ENCODE results near the gene FCAMR.

DNA sequence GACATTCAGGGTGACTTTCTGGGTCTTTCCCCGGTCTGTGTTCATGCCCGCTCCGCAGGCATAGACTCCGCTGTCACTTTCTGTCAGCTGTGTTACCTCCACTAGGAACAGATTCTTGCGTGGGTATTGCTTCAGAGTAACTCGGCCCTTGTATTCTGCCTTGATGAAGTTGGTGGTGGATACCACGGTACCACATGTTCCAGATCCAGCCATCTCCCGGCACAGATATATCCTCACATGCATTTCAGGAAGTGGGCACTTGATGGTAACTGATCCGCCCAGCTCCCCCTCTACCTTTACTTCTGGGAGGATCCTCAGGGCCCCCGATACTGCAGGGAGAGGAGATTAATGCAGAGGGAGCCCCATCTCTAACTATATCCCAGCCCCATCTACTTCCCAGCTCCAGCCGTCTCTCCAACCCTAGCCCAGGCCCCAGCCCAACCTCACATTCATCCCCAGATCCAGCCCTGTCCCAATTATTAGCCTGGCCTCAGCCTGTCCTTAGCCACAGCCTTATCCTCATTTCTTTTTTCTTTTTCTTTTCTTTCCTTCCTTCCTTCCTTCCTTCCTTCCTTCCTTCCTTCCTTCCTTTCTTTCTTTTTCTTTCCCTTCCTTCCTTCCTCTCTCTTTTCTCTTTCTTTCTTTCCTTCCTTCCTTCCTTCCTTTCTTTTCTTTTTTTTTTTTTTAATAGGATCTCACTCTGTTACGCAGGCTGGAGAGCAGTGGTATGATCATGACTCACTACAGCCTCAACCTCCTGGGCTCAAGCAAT, 56.3 kb downstream of the FCAMR start:
- TF ChIP-seq, protein P1, sequence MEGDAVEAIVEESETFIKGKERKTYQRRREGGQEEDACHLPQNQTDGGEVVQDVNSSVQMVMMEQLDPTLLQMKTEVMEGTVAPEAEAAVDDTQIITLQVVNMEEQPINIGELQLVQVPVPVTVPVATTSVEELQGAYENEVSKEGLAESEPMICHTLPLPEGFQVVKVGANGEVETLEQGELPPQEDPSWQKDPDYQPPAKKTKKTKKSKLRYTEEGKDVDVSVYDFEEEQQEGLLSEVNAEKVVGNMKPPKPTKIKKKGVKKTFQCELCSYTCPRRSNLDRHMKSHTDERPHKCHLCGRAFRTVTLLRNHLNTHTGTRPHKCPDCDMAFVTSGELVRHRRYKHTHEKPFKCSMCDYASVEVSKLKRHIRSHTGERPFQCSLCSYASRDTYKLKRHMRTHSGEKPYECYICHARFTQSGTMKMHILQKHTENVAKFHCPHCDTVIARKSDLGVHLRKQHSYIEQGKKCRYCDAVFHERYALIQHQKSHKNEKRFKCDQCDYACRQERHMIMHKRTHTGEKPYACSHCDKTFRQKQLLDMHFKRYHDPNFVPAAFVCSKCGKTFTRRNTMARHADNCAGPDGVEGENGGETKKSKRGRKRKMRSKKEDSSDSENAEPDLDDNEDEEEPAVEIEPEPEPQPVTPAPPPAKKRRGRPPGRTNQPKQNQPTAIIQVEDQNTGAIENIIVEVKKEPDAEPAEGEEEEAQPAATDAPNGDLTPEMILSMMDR (IDR thresholded peaks at IDR 0.05), result no peak
- TF ChIP-seq POLR2A (IDR thresholded peaks at IDR 0.05), result no peak

Measured in uterus (tissue), 2 donors.